Retinal pigment epithelial cell (primary cell): Measurements from ENCODE around the gene CAPZB.

Experiments
- DNase-seq: peaks from one replicate; pipeline ENCODE4 v3.0.0-alpha.2; 2010; ENCODE audit warnings: low read depth
- H3K4me3 ChIP-seq: 2 replicates; pipeline ENCODE4 v1.5.1; 2011; ENCODE audit warnings: mild to moderate bottlenecking, low read length, control low read depth, moderate library complexity
- CTCF ChIP-seq: conservative IDR thresholded peaks from 2 replicates; pipeline ENCODE4 v1.5.1; 2011; ENCODE audit warnings: low read depth, low read length, control low read depth, inconsistent platforms

CAPZB gene

GRCh38 chr1:19325958-19326747 lies 159.2 kb downstream of the CAPZB start:
- DNase-seq, result no peak
- TF ChIP-seq CTCF, result no peak
- H3K4me3 ChIP-seq, result no peak overlapping the region

GRCh38 chr1:19325368-19325957 lies 159.9 kb downstream of the CAPZB start:
- no peak for DNase-seq
- TF ChIP-seq CTCF, result no peak
- H3K4me3 ChIP-seq, result no peak overlapping the region

DNA sequence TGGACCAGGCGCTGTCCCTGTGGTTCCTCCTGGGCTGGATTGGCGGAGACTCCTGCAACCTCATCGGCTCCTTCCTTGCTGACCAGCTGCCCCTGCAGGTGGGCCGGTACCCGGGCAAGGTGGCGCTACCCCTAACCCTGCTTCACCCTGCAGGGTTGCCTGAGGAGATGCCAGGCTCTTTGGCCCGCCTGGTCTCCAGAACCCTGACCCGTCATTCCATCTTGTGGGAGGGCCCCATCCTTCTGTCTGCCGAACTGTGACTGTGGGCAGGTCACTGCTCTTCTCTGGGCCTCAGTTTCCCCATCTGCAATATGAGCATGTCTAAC lies 160.7 kb downstream of the CAPZB start:
- no peak for DNase-seq
- no peak for TF ChIP-seq CTCF
- H3K4me3 ChIP-seq, result no peak overlapping the region

DNA sequence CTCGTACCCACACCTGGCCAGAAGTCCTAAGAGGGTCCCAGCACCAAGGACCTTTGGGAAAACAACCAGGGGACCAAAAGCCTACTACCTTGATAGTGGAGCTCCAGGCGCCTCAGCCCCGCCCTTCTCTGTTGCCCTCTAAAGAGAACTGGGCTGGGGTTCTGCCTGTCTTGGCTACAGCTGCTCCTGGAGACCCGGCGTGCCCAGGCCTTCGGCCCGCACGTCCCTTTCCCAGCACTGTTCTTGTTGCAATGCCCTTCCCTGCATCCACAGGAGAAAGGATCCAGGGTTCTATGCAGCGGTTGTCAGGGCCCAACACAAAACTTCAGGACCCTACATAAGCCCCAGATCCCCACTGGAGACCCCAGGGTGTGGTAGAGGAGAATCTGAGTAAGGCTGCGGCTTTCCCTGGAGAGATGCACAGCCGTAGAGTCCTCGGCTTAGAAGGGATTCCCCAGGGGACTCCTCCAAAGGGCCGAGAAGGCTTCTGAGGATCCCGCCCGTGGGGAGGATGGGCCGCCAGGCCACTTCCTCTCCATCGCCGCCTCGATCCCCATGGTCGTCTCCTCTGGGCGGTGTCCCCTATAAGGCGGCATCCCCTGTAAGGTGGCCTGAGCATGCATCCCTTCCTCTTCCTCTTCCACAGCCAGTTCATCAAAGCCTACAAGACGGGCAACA lies 161.2 kb downstream of the CAPZB start:
- H3K4me3 ChIP-seq, result no peak overlapping the region
- TF ChIP-seq CTCF, result no peak
- no peak for DNase-seq

- TF ChIP-seq CTCF, result no peak
- no peak overlapping the region for H3K4me3 ChIP-seq
- no peak for DNase-seq
Measured at GRCh38 chr1:19322481-19322880, 162.9 kb downstream of the CAPZB start.

DNA sequence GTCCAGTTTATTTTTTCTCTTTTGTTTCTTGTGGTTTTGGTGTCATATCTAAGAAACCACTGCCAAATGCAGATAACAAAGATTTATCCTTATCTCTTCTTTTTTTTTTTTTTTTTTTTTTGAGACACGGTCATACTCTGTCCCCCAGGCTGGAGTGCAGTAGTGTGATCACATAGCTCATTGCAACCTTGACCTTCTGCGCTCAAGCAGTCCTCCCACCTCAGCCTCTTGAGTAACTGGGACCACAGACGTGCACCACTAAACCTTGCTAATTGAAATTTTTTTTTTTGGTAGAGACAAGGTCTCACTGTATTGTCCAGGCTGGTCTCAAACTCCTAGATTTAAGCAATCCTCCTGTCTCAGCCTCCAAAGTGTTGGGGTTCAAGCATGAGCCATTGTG lies 164.3 kb downstream of the CAPZB start:
- no peak for DNase-seq
- H3K4me3 ChIP-seq, result no peak overlapping the region
- TF ChIP-seq CTCF, result no peak
